Stomach (tissue), 9 donors: ENCODE results near the gene PRLR. TPM values are rescaled to one million over a fixed set of nuclear protein-coding genes. Genes with fewer than 3 reads are reported as not detected.

Source experiments
- DNase-seq, 2 donors: peaks; one replicate each; pipeline versions ENCODE4 v3.0.0 to v3.0.0-alpha.2; 2013 to 2019
- H3K27ac ChIP-seq, 5 donors: fragments of 200-600 bp in 4 of 5; sonication (generic) in 4 of 5; one replicate each; pipeline ENCODE4 v1.5.1; 2013 to 2019; ENCODE audit warnings: mild to moderate bottlenecking in 1 of 5, moderate library complexity in 1 of 5
- H3K27me3 ChIP-seq, 3 donors: fragments of 200-600 bp; sonication (generic); one replicate each; pipeline ENCODE4 v1.5.1; 2017 to 2019; ENCODE audit warnings: mixed run types in 1 of 3
- H3K36me3 ChIP-seq, 4 donors: fragments of 200-600 bp; sonication (generic); 1 replicate in 3 of 4; 2 replicates in 1 of 4; pipeline ENCODE4 v1.5.1; 2016 to 2019
- H3K4me1 ChIP-seq, 4 donors: fragments of 200-600 bp; sonication (generic); one replicate each; pipeline ENCODE4 v1.5.1; 2016 to 2019
- H3K4me3 ChIP-seq, 4 donors: fragments of 200-600 bp; sonication (generic) in 3 of 4; one replicate each; pipeline ENCODE4 v1.5.1; 2016 to 2019; ENCODE audit warnings: mild to moderate bottlenecking in 1 of 4
- H3K9me3 ChIP-seq, 4 donors: fragments of 200-600 bp; sonication (generic); one replicate each; pipeline ENCODE4 v1.5.1; 2016 to 2019
- EP300 ChIP-seq: sonication (generic); formaldehyde crosslinking; IDR thresholded peaks from one replicate; pipeline ENCODE4 v1.6.1; 2017; ENCODE audit warnings: antibody characterized with exemption
- POLR2A ChIP-seq, 4 donors: fragments of 450-650 bp; IDR thresholded peaks; one replicate each; pipeline ENCODE4 v1.6.1; 2016; ENCODE audit warnings: antibody characterized with exemption in 4 of 4, control low read depth in 2 of 4, mild to moderate bottlenecking in 1 of 4, moderate library complexity in 1 of 4
- POLR2AphosphoS5 ChIP-seq, 3 donors: sonication (generic); formaldehyde crosslinking; IDR thresholded peaks; one replicate each; pipeline ENCODE4 v1.6.1; 2016; ENCODE audit warnings: antibody characterized with exemption in 3 of 3
- WGBS, 5 donors: extraction: QIAGEN DNeasy Blood & Tissue Kit in 3 of 5; methylation state at CpG; one replicate each; pipeline versions ENCODE4 v1.1.5 to v1.1.7; 2013 to 2018; 5-methylcytosine and 5-hydroxymethylcytosine counted together
- intact Hi-C: fragments of 100-400 bp; cut with DNase I; formaldehyde crosslinking; loops from one replicate; pipeline ENCODE4 v1.15.1; 2023; ENCODE audit warnings: low total_unique reads
- polyA plus RNA-seq, 3 donors: library from polyadenylated mRNA; stranded (reverse); fragments of 200-250 nt; gene quantifications; one replicate each; pipeline ENCODE4 v1.2.3, GENCODE V29; 2013
- total RNA-seq, 5 donors: library from RNA; depleted of rRNA; stranded (reverse); fragments of >200 nt; gene quantifications; one replicate each; pipeline versions ENCODE4 v1.1.0 to v1.2.3, GENCODE V29; 2014 to 2016
- TF ChIP-seq, protein P1 (sequence below), 7 experiments: fragments of 450-650 bp in 4 of 7; fragments of 200-600 bp in 3 of 7; sonication (generic) in 3 of 7; IDR thresholded peaks; one replicate each; pipeline ENCODE4 v1.5.1; 2016 to 2019; ENCODE audit warnings: antibody characterized with exemption in 7 of 7, control low read depth in 2 of 7, mild to moderate bottlenecking in 1 of 7
- donor health status: healthy with polysubstance abuse.
- donor health status: Bipolar disorder and iron deficiency.
- donor health status: healthy.

PRLR gene
- total and polyA plus RNA-seq, 8 donors = 0.56 to 33.2 (median 4.5) TPM; not detected in 1

GRCh38 chr5:35182910-35183535 lies 47.3 kb downstream of the PRLR start:
- H3K9me3 ChIP-seq = no peaks in the 10 kb centered on the region
- DNase-seq = peak; percentile 40 to 52
- no peaks in the 10 kb centered on the region for H3K36me3 ChIP-seq
- TF ChIP-seq POLR2AphosphoS5 (IDR thresholded peaks at IDR 0.05) = no peak
- TF ChIP-seq, protein P1, sequence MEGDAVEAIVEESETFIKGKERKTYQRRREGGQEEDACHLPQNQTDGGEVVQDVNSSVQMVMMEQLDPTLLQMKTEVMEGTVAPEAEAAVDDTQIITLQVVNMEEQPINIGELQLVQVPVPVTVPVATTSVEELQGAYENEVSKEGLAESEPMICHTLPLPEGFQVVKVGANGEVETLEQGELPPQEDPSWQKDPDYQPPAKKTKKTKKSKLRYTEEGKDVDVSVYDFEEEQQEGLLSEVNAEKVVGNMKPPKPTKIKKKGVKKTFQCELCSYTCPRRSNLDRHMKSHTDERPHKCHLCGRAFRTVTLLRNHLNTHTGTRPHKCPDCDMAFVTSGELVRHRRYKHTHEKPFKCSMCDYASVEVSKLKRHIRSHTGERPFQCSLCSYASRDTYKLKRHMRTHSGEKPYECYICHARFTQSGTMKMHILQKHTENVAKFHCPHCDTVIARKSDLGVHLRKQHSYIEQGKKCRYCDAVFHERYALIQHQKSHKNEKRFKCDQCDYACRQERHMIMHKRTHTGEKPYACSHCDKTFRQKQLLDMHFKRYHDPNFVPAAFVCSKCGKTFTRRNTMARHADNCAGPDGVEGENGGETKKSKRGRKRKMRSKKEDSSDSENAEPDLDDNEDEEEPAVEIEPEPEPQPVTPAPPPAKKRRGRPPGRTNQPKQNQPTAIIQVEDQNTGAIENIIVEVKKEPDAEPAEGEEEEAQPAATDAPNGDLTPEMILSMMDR (IDR thresholded peaks at IDR 0.05) = peak in 2 of 7 experiments; percentile 7 to 34
- 48 to 67% (median 63%) methylated on average over 7 of the region's 7 CpGs for WGBS, 5 donors
- intact Hi-C loops = no loop called here
- H3K4me1 ChIP-seq = peaks cover 0 to 16% (median 13%) of the 10 kb centered on the region in 4 donors
- H3K27ac ChIP-seq = no peak overlapping the region
- H3K4me3 ChIP-seq = no peak overlapping the region
- no peaks in the 10 kb centered on the region for H3K27me3 ChIP-seq

DNA sequence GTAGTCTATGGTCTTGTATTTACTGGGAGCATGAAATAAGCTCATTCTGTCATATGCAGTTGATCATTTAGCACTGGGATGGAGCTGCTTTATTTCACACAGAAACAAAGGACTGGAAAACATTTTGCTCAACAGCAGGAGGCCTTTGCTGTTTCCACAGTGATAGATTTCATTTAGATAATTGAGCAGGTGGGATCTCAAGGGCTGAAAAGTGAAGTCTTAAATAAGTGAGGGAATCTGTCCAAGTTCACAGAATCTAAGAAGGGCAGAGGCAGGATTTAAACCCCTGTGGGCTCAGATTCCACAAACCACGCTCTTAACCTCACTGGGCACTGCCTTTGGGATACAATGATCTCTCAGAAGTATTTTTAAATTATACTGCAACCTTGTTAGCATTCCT lies 47.8 kb downstream of the PRLR start:
- H3K27ac ChIP-seq = no peak overlapping the region
- H3K27me3 ChIP-seq = no peaks in the 10 kb centered on the region
- WGBS, 5 donors = 86 to 90% (median 87%) methylated on average over 1 of the region's 1 CpG
- peaks cover 0 to 16% (median 13%) of the 10 kb centered on the region in 4 donors for H3K4me1 ChIP-seq
- TF ChIP-seq EP300 (no peak), POLR2AphosphoS5 (IDR thresholded peaks at IDR 0.05) (no peak), POLR2A (IDR thresholded peaks at IDR 0.05) (no peak)
- TF ChIP-seq, protein P1 (IDR thresholded peaks at IDR 0.05) = no peak
- no peak overlapping the region for H3K4me3 ChIP-seq
- H3K36me3 ChIP-seq = no peaks in the 10 kb centered on the region
- no peak for DNase-seq
- intact Hi-C loops = no loop called here
- no peaks in the 10 kb centered on the region for H3K9me3 ChIP-seq

GRCh38 chr5:35180046-35180445 lies 50.2 kb downstream of the PRLR start:
- Histone ChIP-seq H3K27ac (no peak overlapping the region), H3K36me3 (no peaks in the 10 kb centered on the region), H3K4me3 (no peak overlapping the region), H3K27me3 (no peaks in the 10 kb centered on the region), H3K4me1 (peaks cover 0 to 3% (median 0%) of the 10 kb centered on the region in 4 donors), H3K9me3 (no peaks in the 10 kb centered on the region)
- 87 to 95% (median 94%) methylated on average over 7 of the region's 7 CpGs for WGBS, 5 donors
- intact Hi-C loops = no loop called here
- TF ChIP-seq, protein P1 (IDR thresholded peaks at IDR 0.05) = no peak
- TF ChIP-seq POLR2A (IDR thresholded peaks at IDR 0.05) = no peak
- no peak for TF ChIP-seq EP300
- TF ChIP-seq POLR2AphosphoS5 (IDR thresholded peaks at IDR 0.05) = no peak
- DNase-seq = no peak

DNA sequence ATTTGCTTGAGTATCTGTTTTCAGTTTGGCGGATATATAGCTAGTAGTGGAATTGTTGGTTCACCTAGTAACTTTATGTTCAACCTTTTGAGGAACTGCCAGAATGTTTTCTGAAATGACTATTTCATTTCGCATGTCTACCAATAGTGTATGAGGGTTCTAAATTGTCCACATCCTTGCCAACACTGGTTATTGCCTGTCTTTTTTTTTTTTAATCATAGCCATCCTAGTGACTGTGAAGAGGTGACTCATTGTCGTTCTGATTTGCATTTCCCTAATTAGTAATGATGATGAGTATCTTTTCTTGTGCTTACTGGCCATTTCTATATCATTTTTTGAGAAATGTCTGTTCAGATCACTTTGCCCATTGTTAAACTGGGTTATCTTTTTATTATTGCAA lies 52.5 kb downstream of the PRLR start:
- TF ChIP-seq POLR2AphosphoS5 (IDR thresholded peaks at IDR 0.05) (no peak), EP300 (no peak), POLR2A (IDR thresholded peaks at IDR 0.05) (no peak)
- TF ChIP-seq, protein P1 (IDR thresholded peaks at IDR 0.05) = no peak
- intact Hi-C loops = no loop called here
- 78 to 94% (median 89%) methylated on average over 3 of the region's 3 CpGs for WGBS, 5 donors

More for the DNA sequence above, 52.5 kb downstream of the PRLR start:
- no peak for DNase-seq
- H3K36me3 ChIP-seq = no peaks in the 10 kb centered on the region
- no peaks in the 10 kb centered on the region for H3K27me3 ChIP-seq
- H3K4me3 ChIP-seq = no peak overlapping the region
- H3K4me1 ChIP-seq = no peaks in the 10 kb centered on the region
- no peaks in the 10 kb centered on the region for H3K9me3 ChIP-seq
- no peak overlapping the region for H3K27ac ChIP-seq
